ENCODE measurements around the gene HNRNPUL1.

GRCh38 chr19:41341669-41342490 lies 77.7 kb downstream of the HNRNPUL1 start:
- no peak for TF ChIP-seq TAF1 (IDR thresholded peaks at IDR 0.05; ENCODE audit: low read depth)
- TF ChIP-seq USF1 (IDR thresholded peaks at IDR 0.05) = no peak
- no peak for TF ChIP-seq REST (IDR thresholded peaks at IDR 0.05; ENCODE audit: low read depth)
- TF ChIP-seq FOXM1 (IDR thresholded peaks at IDR 0.05; ENCODE audit: borderline replicate concordance, low read depth) = no peak
- TF ChIP-seq EGR1 (IDR thresholded peaks at IDR 0.05) = no peak
- no peak for TF ChIP-seq TEAD4 (IDR thresholded peaks at IDR 0.05)
- no peak for TF ChIP-seq EP300 (IDR thresholded peaks at IDR 0.05; ENCODE audit: borderline replicate concordance)
- no peak for TF ChIP-seq CEBPB (IDR thresholded peaks at IDR 0.05)
- TF ChIP-seq CREB1 (IDR thresholded peaks at IDR 0.05; ENCODE audit: low read depth) = no peak
- TF ChIP-seq YY1 (IDR thresholded peaks at IDR 0.05; ENCODE audit: low read depth) = no peak
- no peak for TF ChIP-seq MAX (IDR thresholded peaks at IDR 0.05)
- no peak for TF ChIP-seq TCF12 (IDR thresholded peaks at IDR 0.05; ENCODE audit: low read depth)
